OCI-LY7 (cell line): Measurements from ENCODE around the gene CDKN2B-AS1.

Experiments used
- EZH2phosphoT487 ChIP-seq: fragments of 200-600 bp; sonication (generic); IDR thresholded peaks from 2 replicates; pipeline ENCODE4 v1.6.1; 2018; ENCODE audit warnings: low read depth, borderline replicate concordance, mild to moderate bottlenecking, mixed run types, antibody characterized with exemption, low read length, moderate library complexity, mixed read lengths
- TF ChIP-seq, protein P1 (sequence below): fragments of 200-600 bp; sonication (generic); conservative IDR thresholded peaks from 2 replicates; pipeline ENCODE4 v1.5.1; 2014; ENCODE audit warnings: mild to moderate bottlenecking, antibody characterized with exemption, low read length, moderate library complexity, mixed read lengths

DNA sequence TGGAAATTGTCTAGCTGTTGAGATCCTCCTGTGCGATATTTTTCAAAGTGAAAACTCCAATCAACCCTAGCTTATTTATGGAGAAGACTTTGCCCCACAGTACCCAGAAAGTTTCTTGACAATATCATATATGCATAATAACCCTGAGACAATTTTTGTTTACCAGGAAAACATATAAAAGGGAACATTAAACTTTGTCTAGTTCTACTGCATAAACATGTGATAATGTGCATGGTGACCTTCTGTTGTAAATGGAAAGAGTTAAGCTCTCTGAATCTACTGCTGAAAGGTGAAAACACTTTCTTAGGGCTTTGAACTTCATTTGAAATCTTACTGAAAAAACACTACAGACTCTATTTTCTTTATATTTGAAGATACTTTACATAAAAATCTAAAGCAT is 46.8 kb downstream of the CDKN2B-AS1 start:
- TF ChIP-seq, protein P1, sequence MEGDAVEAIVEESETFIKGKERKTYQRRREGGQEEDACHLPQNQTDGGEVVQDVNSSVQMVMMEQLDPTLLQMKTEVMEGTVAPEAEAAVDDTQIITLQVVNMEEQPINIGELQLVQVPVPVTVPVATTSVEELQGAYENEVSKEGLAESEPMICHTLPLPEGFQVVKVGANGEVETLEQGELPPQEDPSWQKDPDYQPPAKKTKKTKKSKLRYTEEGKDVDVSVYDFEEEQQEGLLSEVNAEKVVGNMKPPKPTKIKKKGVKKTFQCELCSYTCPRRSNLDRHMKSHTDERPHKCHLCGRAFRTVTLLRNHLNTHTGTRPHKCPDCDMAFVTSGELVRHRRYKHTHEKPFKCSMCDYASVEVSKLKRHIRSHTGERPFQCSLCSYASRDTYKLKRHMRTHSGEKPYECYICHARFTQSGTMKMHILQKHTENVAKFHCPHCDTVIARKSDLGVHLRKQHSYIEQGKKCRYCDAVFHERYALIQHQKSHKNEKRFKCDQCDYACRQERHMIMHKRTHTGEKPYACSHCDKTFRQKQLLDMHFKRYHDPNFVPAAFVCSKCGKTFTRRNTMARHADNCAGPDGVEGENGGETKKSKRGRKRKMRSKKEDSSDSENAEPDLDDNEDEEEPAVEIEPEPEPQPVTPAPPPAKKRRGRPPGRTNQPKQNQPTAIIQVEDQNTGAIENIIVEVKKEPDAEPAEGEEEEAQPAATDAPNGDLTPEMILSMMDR = no peak
- TF ChIP-seq EZH2phosphoT487 = no peak
